ENCODE data around the gene DPM3. TPM values are rescaled to one million over a fixed set of nuclear protein-coding genes. Genes with fewer than 3 reads are reported as not detected.
A peak's percentile ranks its signal among the peaks of the same experiment; 100 is the strongest.

DPM3 gene
- total RNA-seq, 4 donors from 2014 or later = 33.5 to 89.2 (median 65.0) TPM

DNA sequence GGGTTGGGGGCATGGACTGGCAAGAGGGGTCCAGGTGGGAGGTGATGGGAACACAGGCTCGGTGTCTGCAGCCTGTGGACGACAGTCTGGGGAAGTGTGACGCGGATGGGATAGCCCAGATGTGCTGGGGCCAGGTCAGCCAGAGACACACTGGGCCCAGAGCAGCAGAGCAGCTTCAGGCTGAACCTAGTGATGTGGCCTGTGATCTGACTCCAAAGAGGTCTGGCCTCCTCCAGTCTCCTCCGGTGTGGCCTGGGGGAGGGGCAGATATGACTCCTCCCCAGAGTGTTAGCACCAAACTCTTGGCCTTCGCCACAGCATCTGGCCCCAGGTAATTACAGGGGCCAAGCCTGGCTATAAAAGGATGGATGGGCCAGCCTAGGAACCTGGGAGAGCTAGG lies 48.2 kb downstream of the DPM3 start:
- Histone ChIP-seq H3K4me3 (no peak overlapping the region), H3K27ac (no peak overlapping the region), H3K9me3 (no peaks in the 10 kb centered on the region), H3K27me3 (no peaks in the 10 kb centered on the region), H3K36me3 (no peaks in the 10 kb centered on the region), H3K4me1 (peaks cover 0 to 20% (median 3%) of the 10 kb centered on the region in 4 donors)
- TF ChIP-seq, protein P1, sequence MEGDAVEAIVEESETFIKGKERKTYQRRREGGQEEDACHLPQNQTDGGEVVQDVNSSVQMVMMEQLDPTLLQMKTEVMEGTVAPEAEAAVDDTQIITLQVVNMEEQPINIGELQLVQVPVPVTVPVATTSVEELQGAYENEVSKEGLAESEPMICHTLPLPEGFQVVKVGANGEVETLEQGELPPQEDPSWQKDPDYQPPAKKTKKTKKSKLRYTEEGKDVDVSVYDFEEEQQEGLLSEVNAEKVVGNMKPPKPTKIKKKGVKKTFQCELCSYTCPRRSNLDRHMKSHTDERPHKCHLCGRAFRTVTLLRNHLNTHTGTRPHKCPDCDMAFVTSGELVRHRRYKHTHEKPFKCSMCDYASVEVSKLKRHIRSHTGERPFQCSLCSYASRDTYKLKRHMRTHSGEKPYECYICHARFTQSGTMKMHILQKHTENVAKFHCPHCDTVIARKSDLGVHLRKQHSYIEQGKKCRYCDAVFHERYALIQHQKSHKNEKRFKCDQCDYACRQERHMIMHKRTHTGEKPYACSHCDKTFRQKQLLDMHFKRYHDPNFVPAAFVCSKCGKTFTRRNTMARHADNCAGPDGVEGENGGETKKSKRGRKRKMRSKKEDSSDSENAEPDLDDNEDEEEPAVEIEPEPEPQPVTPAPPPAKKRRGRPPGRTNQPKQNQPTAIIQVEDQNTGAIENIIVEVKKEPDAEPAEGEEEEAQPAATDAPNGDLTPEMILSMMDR (IDR thresholded peaks at IDR 0.05) = no peak
- no peak for TF ChIP-seq POLR2A (IDR thresholded peaks at IDR 0.05)
- DNase-seq = peak in 1 of 3 donors; percentile 22

DNA sequence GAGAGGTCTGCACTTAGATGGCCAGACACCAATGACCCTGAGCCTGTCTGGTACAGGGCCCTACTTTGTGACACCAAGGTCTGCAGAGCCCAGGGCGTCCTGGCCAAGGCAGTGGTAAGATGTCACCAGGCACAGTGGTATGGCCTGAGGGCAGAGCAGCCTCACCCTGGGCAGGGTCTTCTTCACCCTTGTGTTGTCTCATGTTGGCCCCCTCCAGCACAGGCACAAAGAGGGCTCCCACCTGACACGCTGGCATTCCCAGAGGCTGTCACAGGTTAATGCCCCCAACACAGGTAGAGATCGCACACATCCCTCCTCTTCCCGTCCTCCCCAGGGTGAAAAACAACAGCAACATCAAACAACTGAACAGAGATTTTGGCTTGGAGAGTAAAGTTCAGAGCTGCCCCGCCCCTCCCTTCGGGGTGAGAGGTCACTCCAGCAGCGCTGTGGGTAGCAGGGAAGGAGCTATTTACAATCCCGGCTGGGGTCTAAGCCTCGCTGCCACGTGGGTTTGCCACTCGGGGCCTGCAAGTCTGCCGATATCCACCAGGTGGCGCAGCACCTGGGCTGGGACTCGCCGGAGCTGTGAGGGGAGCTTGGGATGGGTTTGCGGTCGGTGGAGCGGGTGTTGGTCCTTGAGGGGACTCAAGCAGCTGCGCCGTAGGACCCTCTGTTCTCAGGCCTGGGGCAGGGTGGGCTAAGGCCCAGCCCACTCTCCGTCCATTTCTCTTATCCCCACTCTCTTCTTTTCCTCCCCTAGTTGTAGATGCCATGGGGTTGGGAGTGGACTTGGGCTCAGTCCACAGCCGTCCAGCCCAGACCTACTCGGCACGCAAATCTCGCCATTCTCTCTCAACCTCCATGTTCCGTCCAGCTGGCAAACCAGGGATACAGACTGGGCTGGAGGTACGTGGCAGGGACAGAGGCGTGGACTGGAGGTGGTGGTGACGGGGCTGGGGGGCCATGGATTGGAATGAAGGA lies 49.0 kb downstream of the DPM3 start:
- H3K4me1 ChIP-seq = peaks cover 0 to 23% (median 4%) of the 10 kb centered on the region in 4 donors
- peak; percentile 76 to 90 (median 84) for DNase-seq
- H3K9me3 ChIP-seq = no peaks in the 10 kb centered on the region
- no peak overlapping the region for H3K4me3 ChIP-seq
- no peaks in the 10 kb centered on the region for H3K36me3 ChIP-seq
- TF ChIP-seq, protein P1 (IDR thresholded peaks at IDR 0.05) = peak; percentile 95 to 98 (median 97)
- TF ChIP-seq POLR2A (IDR thresholded peaks at IDR 0.05) = no peak
- H3K27me3 ChIP-seq = no peaks in the 10 kb centered on the region
- no peak overlapping the region for H3K27ac ChIP-seq

Small RNA genes within 50 kb of the gene (small RNA-seq; reads per million reads assigned to genes)
- gene HMGN2P18 = 0 reads per million in 2 donors
- gene RF00019 = 0 reads per million in 2 donors

Other genes starting within 250 kb of the DPM3 start
- 10 to 100 TPM in 3 of 4 donors, 1 to 10 TPM in 1; 5.0 to 20.1 (median 19.2) TPM for gene PMVK, start 203.8 kb downstream of the DPM3 start, total RNA-seq
- 100 to 1,000 TPM in 3 of 4 donors, 10 to 100 TPM in 1; 66.6 to 117 (median 109) TPM for gene PBXIP1, start 184.4 kb downstream of the DPM3 start, total RNA-seq
- 10 to 100 TPM; 32.2 to 48.9 (median 34.2) TPM for gene PYGO2, start 178.7 kb downstream of the DPM3 start, total RNA-seq
- gene SHC1, start 169.8 kb downstream of the DPM3 start, total RNA-seq = 100 to 1,000 TPM in 2 of 4 donors, 10 to 100 TPM in 2; 56.9 to 150 (median 104) TPM
- gene CKS1B, start 165.8 kb downstream of the DPM3 start, total RNA-seq = 10 to 100 TPM; 20.3 to 39.1 (median 26.5) TPM
- gene FLAD1, start 157.2 kb downstream of the DPM3 start, total RNA-seq = 10 to 100 TPM; 29.7 to 50.3 (median 46.3) TPM
- not detected for gene LENEP, start 146.9 kb downstream of the DPM3 start, total RNA-seq
- gene ZBTB7B, start 137.7 kb downstream of the DPM3 start, total RNA-seq = 100 to 1,000 TPM in 3 of 4 donors, 10 to 100 TPM in 1; 35.5 to 412 (median 346) TPM
- 10 to 100 TPM in 1 of 4 donors, 1 to 10 TPM in 3; 1.7 to 12.5 (median 5.3) TPM for gene DCST2, start 106.8 kb downstream of the DPM3 start, total RNA-seq
- 1 to 10 TPM in 1 of 4 donors, under 1 TPM in 1, not detected in 2; 0.88 to 2.7 TPM for gene DCST1, start 106.7 kb downstream of the DPM3 start, total RNA-seq
- gene ADAM15, start 89.2 kb downstream of the DPM3 start, total RNA-seq = 100 to 1,000 TPM; 111 to 191 (median 126) TPM
- 10 to 100 TPM in 3 of 4 donors, 1 to 10 TPM in 1; 2.5 to 39.6 (median 18.2) TPM for gene EFNA4, start 76.8 kb downstream of the DPM3 start, total RNA-seq
- gene EFNA3, start 61.7 kb downstream of the DPM3 start, total RNA-seq = 1 to 10 TPM; 2.3 to 8.7 (median 5.3) TPM
- gene EFNA1, start 12.7 kb downstream of the DPM3 start, total RNA-seq = 100 to 1,000 TPM in 3 of 4 donors, 10 to 100 TPM in 1; 13.2 to 166 (median 145) TPM
- 10 to 100 TPM; 42.5 to 83.3 (median 46.7) TPM for gene SLC50A1, start 4.7 kb downstream of the DPM3 start, total RNA-seq
- gene KRTCAP2, start 32.8 kb upstream of the DPM3 start, total RNA-seq = 100 to 1,000 TPM; 111 to 137 (median 117) TPM
- gene TRIM46, start 33.3 kb upstream of the DPM3 start, total RNA-seq = not detected
- gene THBS3, start 67.4 kb upstream of the DPM3 start, total RNA-seq = 10 to 100 TPM; 15.9 to 58.6 (median 46.5) TPM
- gene MTX1, start 68.2 kb upstream of the DPM3 start, total RNA-seq = 10 to 100 TPM; 33.2 to 45.2 (median 36.5) TPM
- 10 to 100 TPM in 3 of 4 donors, 1 to 10 TPM in 1; 5.8 to 20.7 (median 15.4) TPM for gene ENTREP3, start 115.0 kb upstream of the DPM3 start, total RNA-seq
- gene SCAMP3, start 121.8 kb upstream of the DPM3 start, total RNA-seq = 10 to 100 TPM; 34.7 to 63.7 (median 49.2) TPM
- 100 to 1,000 TPM in 2 of 4 donors, 10 to 100 TPM in 2; 44.7 to 125 (median 98.5) TPM for gene CLK2, start 133.0 kb upstream of the DPM3 start, total RNA-seq
- gene HCN3, start 136.9 kb upstream of the DPM3 start, total RNA-seq = 10 to 100 TPM in 3 of 4 donors, 1 to 10 TPM in 1; 7.4 to 25.5 (median 19.5) TPM
- 10 to 100 TPM in 3 of 4 donors, not detected in 1; 35.7 to 50.5 (median 36.2) TPM for gene PKLR, start 160.9 kb upstream of the DPM3 start, total RNA-seq
- 100 to 1,000 TPM; 158 to 220 (median 175) TPM for gene FDPS, start 168.3 kb upstream of the DPM3 start, total RNA-seq
- 10 to 100 TPM; 40.4 to 72.4 (median 71.8) TPM for gene RUSC1, start 180.4 kb upstream of the DPM3 start, total RNA-seq